HL-60/S4 (cell line): Measurements from ENCODE around the gene ADCK2.
"Not testable (repeated sequence)": the region's sequence is repeated elsewhere in the genome, so short reads cannot be mapped to it uniquely, and the experiment has no call there.

ENCODE experiments used
- in situ Hi-C: fragments of 300-500 bp; cut with MboI; formaldehyde crosslinking; loops from 2 replicates; pipeline ENCODE4 v1.14.3; 2022; ENCODE audit warnings: low sequenced_read_pairs

The ADCK2 gene

DNA sequence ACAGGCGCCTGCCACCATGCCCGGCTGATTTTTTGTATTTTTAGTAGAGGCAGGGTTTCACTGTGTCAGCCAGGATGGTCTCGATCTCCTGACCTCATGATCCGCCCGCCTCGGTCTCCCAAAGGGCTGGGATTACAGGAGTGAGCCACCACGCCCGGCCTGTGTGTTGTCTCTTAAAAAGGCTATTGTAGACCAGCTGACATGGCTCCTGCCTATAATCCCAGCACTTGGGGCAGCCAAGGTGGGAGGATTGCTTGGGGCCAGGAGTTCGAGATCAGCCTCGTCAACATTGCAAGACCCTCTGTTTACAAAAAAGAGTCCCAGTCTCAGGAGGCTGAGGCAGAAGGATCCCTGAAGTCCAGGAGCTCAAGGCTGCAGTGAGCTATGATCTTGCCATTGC is 21.1 kb downstream of the ADCK2 start:
- in situ Hi-C loops, result not testable (repeated sequence)

DNA sequence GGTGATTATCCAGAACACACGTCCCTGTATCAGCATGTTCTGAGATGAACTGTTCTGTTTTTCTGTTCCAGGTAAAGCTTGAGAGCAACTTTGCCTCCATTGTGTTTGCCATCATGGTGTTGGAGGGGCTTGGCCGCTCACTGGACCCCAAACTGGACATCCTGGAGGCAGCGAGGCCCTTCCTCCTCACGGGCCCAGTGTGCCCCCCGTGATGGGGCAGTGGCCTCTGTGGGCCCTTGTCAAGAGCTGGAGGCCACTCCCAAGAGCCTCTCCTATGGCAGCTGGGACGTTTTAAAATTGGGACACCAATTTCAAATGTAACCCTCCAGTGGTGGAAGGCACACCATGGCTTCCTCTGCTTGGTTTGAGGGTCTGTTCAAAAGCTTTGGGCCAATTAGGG is 21.8 kb downstream of the ADCK2 start:
- in situ Hi-C loops, result no loop called here

DNA sequence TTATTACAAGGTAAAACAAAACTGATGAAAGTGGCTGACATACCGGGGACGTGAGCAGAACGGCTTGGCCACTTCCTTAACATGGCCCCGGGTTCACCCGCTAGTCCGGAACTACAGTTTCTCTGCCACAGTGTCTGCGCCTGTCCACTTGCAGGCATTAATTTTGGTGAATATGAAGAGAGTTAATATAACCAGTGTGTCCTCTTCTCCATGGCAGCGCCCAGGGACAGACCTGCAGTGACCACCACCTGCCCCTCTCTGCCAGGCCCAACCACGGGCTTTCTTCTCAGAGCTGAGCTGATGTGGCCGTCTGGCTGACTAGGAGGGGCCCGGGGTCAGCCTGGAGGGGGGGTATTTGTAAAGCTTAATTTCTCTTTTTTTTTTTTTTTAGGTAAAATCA is 22.6 kb downstream of the ADCK2 start:
- in situ Hi-C loops, result no loop called here

DNA sequence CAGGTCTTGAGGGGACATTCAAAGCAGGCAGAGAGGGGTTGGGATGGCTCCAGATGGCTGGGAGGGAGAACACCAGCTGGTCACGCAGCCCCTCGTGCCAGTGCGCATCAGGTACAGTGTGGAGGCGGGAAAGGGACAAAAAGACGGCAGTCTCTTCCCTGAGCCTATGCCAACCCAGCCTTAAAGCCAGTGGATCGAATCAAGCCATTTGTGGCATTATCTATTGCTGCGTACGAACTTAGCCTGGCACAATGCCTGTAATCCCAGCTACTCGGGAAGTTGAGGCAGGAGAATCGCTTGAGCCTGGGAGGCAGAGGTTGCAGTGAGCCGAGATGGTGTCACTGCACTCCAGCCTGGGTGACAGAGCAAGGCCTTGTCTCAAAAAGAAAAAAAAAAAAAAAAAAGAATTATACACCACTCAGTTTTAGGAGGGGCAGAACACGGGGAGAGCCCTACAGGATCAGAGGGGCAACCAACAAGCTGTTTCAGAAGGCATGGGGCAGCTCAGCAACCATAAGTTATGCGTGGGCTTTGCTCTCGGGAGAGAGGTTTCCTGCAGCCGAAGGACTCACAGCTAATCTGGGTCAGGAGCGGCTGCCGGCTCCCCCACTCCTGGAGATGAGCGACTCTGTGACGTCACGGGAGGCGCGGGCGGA is 23.4 kb downstream of the ADCK2 start:
- in situ Hi-C loops, result no loop called here

DNA sequence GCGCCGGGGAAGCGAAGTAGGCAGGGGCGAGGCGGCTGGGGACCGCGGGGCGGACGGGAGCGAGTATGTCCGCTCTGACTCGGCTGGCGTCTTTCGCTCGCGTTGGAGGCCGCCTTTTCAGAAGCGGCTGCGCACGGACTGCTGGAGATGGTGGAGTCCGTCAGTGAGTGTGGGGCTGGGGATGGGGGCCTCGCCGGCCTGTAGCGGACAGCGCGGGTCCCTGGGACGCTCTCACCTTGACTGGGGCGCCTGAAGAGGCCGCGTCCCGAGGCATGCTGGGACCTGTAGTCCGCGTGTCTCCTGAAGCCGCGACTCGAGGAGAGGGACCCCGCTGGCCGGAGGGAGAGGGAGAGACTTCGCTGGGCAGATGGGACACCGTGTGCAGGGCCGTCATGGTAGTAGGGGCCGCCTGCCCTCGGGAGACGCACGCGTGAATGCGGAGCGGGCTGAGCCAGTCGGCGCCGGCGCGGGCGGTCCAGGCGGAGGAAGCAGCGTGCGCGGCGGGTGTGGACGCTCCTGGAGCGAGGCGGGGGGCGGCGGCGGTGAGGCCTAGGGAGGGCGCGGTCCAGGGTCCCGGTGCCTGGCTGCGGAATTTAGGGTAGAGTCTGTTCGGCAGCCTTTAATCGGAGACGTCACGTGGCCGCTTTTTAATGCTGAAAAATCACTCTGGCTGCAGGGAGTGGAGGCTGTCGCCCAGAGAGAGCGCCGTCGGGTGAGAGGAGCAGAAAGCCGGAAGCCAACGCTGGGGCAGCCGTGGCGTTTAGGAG is 24.1 kb downstream of the ADCK2 start, which contains the start of gene NDUFB2:
Gene NDUFB2 (plus strand): TSS at position 29 of the 767 bp plus-strand sequence. CDS start 37 bp downstream, at position 66.
- in situ Hi-C loops, result no loop called here

DNA sequence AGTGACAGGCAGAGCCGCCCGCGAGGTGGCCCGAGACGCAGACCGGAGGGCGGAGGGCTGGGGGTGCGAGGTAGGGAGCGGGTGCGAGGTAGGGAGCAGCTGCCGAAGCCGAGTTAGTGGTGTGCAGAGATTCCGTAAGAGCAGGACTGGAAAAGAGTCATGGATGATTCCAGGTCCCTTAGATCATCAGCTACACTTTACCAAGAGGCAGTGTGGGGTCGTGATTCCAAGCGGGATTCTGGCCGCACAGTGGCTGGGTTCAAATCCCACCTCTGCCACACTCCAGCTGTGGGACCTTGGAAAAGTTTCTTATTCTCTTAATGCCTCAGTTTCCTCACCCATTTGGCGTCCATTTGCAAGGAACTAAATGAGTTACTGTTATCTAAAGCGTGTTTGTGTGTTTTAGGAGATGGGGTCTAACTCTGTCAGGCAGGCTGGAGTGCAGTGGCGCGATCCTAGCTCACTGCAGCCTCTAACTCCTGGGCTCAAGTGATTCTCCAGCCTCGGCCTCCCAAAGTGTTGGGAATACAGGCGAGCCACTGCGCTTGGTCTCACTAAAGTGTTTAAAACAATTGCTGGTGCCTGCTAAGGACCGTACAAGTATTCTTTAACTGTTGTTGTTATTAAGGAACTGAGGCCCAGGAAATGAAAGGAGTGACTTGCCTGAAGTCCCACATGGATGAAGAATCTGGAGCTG is 24.9 kb downstream of the ADCK2 start:
- in situ Hi-C loops, result no loop called here

DNA sequence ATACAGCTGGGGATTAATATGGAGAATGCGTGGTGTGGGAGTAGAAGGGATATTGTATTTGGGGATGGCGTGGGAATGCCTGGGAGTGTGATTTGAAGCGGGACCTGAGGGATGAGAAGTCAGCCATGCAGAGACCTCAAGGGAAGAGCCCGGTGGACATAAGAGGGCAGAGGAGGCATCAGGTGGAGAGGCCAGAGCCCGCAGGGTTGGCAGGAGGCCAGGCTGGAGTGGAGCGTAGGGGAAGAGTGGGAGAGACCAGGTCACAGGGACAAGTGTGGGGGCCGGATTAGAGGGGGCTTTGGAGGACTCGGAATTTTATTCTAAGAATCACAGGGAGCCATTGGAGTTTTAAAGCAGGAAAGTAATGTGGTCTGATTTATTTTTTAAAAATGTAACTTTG is 25.7 kb downstream of the ADCK2 start:
- in situ Hi-C loops, result no loop called here

DNA sequence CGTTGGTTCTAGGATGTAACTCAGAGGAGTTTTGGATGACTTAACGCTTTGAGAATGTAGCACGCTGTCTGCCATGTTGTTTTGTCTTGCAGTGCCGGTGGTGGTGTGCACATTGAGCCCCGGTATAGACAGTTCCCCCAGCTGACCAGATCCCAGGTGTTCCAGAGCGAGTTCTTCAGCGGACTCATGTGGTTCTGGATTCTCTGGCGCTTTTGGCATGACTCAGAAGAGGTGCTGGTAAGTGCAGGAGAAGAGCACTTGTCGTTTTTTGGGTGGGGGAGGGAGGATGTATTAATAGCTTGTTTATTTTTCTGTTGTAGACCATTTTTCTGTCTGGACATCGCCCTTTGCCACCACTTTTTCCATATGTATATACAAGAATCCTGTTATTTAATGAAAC is 30.0 kb downstream of the ADCK2 start:
- in situ Hi-C loops, result no loop called here

DNA sequence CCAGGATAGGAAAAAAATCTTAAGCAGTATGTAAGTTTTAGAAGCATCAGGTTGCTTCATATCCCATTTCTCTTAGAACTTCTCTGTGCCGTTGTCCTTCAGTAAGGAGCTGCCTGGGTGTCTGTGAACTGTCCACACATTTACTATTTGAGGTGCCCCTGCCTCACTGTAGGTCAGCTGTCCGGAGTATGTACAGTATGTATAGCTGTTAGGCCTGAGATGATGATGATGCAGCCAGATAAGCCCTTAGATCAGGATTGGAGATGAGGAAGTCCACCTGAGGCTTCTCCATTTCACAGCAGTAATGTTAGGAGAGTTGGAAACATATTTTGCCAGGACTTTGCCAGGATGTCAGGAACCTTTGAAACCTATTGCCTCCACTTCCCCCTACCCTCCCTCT is 31.5 kb downstream of the ADCK2 start:
- in situ Hi-C loops, result no loop called here

DNA sequence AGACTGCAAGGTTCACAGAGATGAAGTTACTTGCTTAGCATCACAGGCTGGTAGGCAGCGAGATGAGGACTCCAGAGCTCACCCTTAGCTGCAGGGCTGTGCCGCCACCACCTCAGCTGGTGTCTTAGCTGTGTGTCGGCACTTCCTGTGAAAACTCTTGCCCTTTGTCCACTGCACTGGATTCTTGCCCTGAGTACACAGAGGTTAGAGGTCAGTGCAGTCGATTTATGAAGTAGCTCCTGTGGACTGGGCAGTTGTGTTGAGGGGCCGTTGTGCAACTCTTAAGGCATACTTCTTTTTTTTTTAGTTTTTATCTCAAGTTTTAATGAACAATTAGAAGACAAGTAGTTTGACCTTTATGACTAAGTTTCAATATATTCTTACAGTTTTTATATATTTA is 34.4 kb downstream of the ADCK2 start:
- in situ Hi-C loops, result no loop called here

DNA sequence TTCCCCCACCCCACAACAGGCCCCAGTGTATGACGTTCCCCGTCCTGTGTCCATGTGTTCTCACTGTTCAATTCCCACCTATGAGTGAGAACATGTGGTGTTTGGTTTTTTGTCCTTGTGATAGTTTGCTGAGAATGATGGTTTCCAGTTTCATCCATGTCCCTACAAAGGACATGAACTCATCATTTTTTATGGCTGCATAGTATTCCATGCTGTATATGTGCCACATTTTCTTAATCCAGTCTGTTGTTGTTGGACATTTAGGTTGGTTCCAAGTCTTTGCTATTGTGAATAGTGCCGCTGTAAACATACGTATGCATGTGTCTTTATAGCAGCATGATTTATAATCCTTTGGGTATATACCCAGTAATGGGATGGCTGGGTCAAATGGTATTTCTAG is 36.0 kb downstream of the ADCK2 start:
- in situ Hi-C loops, result not testable (repeated sequence)

DNA sequence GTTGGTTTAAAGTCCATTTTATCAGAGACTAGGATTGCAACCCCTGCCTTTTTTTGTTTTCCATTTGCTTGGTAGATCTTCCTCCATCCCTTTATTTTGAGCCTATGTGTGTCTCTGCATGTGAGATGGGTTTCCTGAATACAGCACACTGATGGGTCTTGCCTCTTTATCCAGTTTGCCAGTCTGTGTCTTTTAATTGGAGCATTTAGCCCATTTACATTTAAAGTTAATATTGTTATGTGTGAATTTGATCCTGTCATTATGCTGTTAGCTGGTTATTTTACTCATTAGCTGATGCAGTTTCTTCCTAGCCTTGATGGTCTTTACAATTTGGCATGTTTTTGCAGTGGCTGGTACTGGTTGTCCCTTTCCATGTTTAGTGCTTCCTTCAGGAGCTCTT is 39.6 kb downstream of the ADCK2 start:
- in situ Hi-C loops, result not testable (repeated sequence)

DNA sequence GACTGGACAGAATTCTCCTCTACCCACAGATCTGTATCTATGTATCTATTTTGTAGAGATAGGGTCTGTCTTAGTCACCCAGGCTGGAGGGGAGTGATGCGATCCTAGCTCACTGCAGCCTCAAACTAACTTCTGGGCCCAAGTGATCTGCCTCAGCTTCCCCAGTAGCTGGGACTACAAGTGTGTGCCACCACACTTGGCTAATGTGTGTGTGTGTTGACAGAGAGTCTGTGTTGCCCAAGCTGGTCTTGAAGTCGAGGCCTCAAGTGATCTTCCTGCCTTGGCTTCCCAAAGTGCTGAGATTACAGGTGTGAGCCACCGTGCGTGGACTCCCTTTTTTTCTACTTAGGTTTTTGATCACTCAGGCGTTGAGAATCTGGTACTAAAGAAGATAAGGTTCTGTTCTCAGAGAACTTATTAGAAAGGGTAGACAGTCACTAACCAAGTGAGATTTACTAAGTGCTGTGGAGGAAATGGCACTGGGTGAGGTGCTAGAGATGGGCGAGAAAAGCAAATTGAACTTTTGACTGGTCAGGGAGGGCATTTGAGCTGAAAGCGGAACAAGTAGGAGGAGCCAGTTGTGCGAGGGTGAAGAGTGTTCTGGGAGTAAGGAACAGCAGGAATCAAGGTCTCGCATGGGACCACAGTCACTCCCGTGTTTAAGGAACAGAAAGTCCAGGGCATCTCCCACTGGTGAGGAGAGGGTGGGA is 41.7 kb downstream of the ADCK2 start:
- in situ Hi-C loops, result no loop called here

DNA sequence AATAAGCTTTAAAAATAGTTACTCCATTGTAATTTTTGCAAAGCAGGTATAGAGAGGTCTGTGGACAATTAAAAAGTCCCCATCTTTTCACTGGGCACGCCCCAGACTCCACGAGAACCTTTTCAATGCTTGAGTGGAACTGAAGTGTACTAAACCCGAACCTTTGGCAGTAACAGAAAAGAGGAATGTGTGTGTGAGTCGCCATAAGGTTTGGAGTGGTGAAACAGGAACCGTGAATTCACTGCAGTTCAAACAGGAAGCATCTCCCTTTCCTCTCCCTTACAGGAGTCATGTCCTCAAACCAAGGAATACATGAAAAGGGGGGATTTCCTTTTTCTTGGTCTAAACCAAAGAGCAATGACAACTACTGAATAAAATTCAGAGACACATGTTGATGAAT is 47.0 kb downstream of the ADCK2 start:
- in situ Hi-C loops, result no loop called here

DNA sequence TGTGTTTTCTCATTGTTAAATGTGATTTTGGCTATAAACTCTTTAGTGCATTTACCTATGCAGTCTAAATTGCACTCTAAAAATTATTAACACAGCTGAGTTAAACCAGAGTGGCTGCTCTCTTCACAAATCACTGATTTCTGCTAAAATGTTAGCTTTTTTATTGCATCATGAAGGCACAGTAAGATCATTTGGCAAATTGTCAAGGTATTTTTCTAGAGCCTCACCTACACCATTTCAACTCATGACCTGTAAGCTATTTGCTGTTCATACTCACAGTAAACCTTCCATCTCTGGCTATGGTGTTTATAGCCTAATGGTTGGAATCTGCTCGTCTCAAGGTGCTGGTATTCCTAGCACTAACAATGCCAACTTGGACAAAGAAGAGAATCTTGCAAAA is 49.5 kb downstream of the ADCK2 start:
- in situ Hi-C loops, result no loop called here

DNA sequence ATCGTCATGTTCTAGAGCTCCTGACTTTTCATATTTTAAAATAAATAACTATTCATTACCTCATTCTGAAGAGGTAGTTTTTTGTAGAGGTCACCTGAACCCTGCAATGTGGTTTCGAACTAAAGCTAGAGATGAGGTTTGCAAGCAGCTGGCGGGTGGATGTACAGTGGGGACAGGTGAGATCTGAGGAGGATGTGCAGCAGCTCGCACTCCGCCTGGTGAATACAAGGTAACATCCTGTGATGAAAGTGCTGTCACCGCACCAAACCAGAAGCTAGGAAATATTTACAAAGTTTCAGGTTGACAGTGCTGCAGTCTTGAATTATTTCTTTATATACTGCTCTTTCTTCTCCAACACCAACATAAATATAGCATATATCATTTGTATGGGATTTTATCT is 50.3 kb downstream of the ADCK2 start:
- in situ Hi-C loops, result no loop called here

DNA sequence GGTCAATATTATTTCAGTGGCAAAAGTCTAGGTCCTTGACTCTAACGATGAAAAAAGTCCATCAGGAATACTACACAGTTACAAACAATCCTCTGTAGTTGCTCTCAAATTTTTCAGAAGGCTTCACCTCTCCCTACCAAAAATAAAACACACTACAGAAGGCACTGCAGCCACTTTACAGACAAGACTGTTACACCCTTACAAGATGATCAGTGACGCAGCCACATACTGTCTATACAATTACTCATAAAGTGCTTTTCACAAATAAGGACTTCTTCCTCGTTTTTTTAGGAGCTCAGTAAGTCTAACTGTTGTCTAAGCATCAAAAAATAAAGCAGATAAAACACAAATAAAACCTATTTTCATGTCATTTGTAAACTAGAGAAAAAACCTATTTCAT is 50.8 kb downstream of the ADCK2 start:
- in situ Hi-C loops, result no loop called here

DNA sequence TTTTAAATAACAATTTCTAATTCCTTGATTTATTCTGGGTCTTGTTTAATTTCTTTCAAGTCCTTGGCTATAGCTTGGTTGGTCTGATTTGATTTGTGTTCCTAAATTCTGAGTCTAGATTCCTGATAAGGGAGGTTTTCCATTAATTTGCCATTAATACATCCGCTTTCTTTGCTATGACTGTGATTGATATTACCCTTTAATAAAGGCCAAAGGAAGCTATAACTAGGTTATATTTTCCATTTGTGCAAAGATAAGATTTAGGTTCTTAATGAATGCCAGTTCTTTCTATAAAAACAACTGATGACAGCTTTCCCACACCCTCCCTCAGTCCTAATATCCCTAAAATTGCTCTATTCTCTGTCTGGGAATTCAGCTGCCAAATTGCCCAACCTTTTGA is 52.0 kb downstream of the ADCK2 start:
- in situ Hi-C loops, result no loop called here

DNA sequence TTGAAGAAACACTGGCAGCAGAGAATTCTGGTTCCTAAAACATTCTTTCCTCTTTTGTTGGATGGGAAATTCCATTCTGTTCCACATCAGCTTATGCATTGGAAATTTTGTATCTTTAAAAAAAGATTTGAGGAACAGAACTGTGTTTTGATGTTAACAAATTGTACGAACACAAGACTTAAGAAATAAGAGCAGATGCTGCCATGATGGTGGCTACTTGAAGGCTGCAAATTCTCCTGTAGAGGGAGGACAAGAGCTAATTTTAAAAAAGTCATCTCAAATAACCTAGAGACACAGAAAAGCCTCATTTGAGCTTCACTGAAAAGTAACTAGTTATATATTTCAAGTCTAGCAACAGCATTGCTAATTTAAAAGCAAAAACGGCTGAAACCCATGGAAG is 53.5 kb downstream of the ADCK2 start:
- in situ Hi-C loops, result no loop called here

DNA sequence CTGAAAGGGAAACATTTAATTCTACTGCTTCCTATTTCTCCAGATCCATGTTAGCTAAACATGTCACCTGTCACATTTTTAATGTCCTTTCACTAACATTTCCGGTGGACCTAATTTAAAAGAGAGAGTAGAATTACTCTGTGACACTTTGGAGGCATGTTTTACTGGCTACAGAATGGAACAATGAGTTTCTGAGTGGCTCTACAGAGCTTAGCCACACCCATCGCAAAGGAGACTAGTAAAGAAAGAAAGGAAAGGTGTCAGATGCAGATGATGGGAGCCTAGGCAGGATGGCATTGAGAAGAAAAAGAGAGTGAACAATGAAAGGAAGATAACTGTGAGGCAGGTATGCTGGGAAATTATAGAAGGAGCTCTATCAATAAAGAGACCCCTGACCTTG is 59.7 kb downstream of the ADCK2 start:
- in situ Hi-C loops, result no loop called here

DNA sequence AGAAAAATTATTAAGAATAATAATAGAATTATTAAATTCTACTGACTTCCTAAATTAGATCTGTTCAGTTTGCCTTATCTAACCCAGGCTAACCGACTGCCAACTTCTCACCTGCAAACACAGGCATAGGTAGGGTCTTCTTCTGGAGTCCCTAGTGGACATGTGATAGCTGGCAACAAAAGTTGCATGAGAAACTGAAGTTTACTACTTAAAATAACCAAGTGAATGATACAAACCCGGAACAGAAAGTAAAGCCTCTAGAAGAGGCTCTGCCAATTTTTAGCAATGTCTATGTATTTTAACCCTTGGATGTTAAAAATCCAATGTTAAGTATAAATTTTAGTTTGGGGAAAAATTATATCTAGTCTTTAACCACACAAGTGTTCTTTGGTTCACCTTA is 61.4 kb downstream of the ADCK2 start:
- in situ Hi-C loops, result no loop called here
